ENCODE results near the gene PIK3C2G.

Gene PIK3C2G

DNA sequence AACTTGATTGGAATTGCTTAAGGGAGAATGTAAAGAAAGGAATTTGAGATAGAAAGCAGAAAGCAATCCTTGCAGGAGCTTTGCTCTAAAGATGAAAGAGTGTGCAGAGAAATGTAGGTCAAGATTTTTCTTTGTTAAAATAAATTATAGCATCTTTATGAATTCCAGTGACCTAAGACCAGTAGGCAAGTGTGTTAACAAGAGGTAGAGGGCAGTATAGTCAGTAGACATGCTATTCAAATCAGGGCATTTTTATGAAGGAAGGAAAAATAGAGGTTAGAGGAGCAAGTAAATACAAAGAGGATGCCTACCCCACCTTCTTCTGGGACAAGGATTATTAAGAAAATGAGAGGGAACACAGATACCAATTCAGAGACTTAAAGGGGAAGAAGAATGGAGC, 328.0 kb downstream of the PIK3C2G start:
- Histone ChIP-seq H3K36me3 (ENCODE audit: control insufficient read depth, low read length) (no peaks in the 10 kb centered on the region), H3K9me3 (ENCODE audit: control insufficient read depth, insufficient read depth, low read length) (no peaks in the 10 kb centered on the region), H3K4me3 (ENCODE audit: low read length) (no peak overlapping the region), H3F3A (ENCODE audit: control insufficient read depth, insufficient read depth) (no peaks in the 10 kb centered on the region), H3K4me1 (ENCODE audit: control insufficient read depth, low read length) (no peaks in the 10 kb centered on the region), H4K20me1 (ENCODE audit: control insufficient read depth, insufficient read depth, low read depth, low read length) (no peaks in the 10 kb centered on the region), H3K4me2 (ENCODE audit: low read length) (no peak overlapping the region), H3K27me3 (ENCODE audit: control insufficient read depth, low read length) (no peaks in the 10 kb centered on the region), H3K79me2 (ENCODE audit: control insufficient read depth, low read length) (no peaks in the 10 kb centered on the region), H3K27ac (ENCODE audit: low read depth, low read length) (no peak overlapping the region), H3K9me2 (replicated peaks; ENCODE audit: control insufficient read depth, low read length) (no peaks in the 10 kb centered on the region)
- TF ChIP-seq EZH2phosphoT487 (IDR thresholded peaks at IDR 0.05; ENCODE audit: borderline replicate concordance, low read length), result no peak
- TF ChIP-seq, protein P1, sequence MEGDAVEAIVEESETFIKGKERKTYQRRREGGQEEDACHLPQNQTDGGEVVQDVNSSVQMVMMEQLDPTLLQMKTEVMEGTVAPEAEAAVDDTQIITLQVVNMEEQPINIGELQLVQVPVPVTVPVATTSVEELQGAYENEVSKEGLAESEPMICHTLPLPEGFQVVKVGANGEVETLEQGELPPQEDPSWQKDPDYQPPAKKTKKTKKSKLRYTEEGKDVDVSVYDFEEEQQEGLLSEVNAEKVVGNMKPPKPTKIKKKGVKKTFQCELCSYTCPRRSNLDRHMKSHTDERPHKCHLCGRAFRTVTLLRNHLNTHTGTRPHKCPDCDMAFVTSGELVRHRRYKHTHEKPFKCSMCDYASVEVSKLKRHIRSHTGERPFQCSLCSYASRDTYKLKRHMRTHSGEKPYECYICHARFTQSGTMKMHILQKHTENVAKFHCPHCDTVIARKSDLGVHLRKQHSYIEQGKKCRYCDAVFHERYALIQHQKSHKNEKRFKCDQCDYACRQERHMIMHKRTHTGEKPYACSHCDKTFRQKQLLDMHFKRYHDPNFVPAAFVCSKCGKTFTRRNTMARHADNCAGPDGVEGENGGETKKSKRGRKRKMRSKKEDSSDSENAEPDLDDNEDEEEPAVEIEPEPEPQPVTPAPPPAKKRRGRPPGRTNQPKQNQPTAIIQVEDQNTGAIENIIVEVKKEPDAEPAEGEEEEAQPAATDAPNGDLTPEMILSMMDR (IDR thresholded peaks at IDR 0.05; ENCODE audit: low read depth, low read length, poor library complexity, severe bottlenecking), result no peak

DNA sequence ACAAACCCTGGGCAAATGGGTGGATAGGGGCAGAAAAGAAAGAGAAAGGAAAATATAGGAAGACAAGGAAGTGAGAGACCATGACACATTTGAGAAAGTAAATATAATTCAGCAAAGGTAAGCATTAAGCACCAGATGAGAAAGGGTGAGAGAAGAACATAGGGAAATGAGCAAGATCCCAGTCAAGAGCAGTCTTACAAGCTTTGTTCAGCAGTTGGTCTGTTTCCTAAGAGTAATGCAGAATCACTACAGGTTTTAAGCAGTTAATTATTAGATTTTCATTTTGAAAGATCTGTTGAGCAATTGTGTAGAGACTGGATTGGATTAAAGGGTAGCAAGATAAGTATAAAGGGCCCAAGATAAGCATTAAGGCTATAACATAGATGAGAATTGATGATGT, 330.2 kb downstream of the PIK3C2G start:
- Histone ChIP-seq H3K36me3 (ENCODE audit: control insufficient read depth, low read length) (no peaks in the 10 kb centered on the region), H4K20me1 (ENCODE audit: control insufficient read depth, insufficient read depth, low read depth, low read length) (no peaks in the 10 kb centered on the region), H3K27me3 (ENCODE audit: control insufficient read depth, low read length) (no peaks in the 10 kb centered on the region), H3K4me2 (ENCODE audit: low read length) (no peak overlapping the region), H3F3A (ENCODE audit: control insufficient read depth, insufficient read depth) (no peaks in the 10 kb centered on the region), H3K4me1 (ENCODE audit: control insufficient read depth, low read length) (no peaks in the 10 kb centered on the region), H3K9me2 (replicated peaks; ENCODE audit: control insufficient read depth, low read length) (no peaks in the 10 kb centered on the region), H3K9me3 (ENCODE audit: control insufficient read depth, insufficient read depth, low read length) (no peaks in the 10 kb centered on the region), H3K79me2 (ENCODE audit: control insufficient read depth, low read length) (no peaks in the 10 kb centered on the region), H3K4me3 (ENCODE audit: low read length) (no peak overlapping the region), H3K27ac (ENCODE audit: low read depth, low read length) (no peak overlapping the region)
- TF ChIP-seq EZH2phosphoT487 (IDR thresholded peaks at IDR 0.05; ENCODE audit: borderline replicate concordance, low read length), result no peak
- TF ChIP-seq, protein P1 (IDR thresholded peaks at IDR 0.05; ENCODE audit: low read depth, low read length, poor library complexity, severe bottlenecking), result no peak

DNA sequence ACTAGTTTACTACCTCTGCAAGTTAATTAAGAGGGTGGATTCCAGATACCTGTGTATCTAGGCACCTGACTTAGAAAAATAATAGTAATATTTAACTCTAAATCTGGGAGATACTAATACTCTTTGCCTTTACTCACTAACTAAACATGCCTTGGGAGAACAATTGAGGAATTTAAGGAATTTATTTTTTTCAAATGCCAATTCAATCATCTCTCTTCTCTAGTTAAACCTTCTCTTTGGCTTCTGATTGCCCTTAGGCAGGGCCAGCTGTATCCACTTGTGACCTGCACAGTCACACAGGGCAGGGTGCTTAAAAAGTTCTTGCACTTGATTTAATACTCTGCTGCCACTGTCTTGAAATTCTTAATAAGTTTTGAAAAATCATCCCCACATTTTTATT, 334.1 kb downstream of the PIK3C2G start:
- H3K4me1 ChIP-seq (ENCODE audit: control insufficient read depth, low read length), result no peaks in the 10 kb centered on the region
- H3K9me2 ChIP-seq (replicated peaks; ENCODE audit: control insufficient read depth, low read length), result no peaks in the 10 kb centered on the region
- H3K4me2 ChIP-seq (ENCODE audit: low read length), result no peak overlapping the region
- H3F3A ChIP-seq (ENCODE audit: control insufficient read depth, insufficient read depth), result no peaks in the 10 kb centered on the region
- H3K79me2 ChIP-seq (ENCODE audit: control insufficient read depth, low read length), result no peaks in the 10 kb centered on the region
- no peaks in the 10 kb centered on the region for H4K20me1 ChIP-seq (ENCODE audit: control insufficient read depth, insufficient read depth, low read depth, low read length)
- no peaks in the 10 kb centered on the region for H3K9me3 ChIP-seq (ENCODE audit: control insufficient read depth, insufficient read depth, low read length)
- H3K4me3 ChIP-seq (ENCODE audit: low read length), result no peak overlapping the region
- no peak for TF ChIP-seq EZH2phosphoT487 (IDR thresholded peaks at IDR 0.05; ENCODE audit: borderline replicate concordance, low read length)
- TF ChIP-seq, protein P1 (IDR thresholded peaks at IDR 0.05; ENCODE audit: low read depth, low read length, poor library complexity, severe bottlenecking), result no peak
- no peaks in the 10 kb centered on the region for H3K27me3 ChIP-seq (ENCODE audit: control insufficient read depth, low read length)
- no peak overlapping the region for H3K27ac ChIP-seq (ENCODE audit: low read depth, low read length)
- no peaks in the 10 kb centered on the region for H3K36me3 ChIP-seq (ENCODE audit: control insufficient read depth, low read length)

DNA sequence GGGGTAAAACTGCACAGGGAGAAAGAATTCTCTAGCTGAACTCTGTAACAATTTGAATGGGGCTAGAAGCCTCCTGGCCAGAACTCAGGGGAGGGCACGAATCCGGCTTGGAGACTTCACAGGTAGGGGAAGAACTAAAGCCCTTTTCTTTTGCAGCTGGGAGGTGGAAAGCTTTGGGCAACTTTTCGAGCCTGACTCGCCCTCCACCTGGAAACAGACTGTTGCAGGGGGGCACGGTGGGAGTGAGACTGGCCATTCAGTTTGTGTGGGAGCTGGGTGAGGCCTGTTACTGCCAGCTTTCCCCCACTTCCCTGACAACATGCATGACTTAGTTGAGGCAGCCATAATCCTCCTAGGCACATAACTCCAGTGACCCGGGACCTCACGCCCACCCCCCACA, 340.6 kb downstream of the PIK3C2G start:
- Histone ChIP-seq H3K9me2 (replicated peaks; ENCODE audit: control insufficient read depth, low read length) (no peaks in the 10 kb centered on the region), H3F3A (ENCODE audit: control insufficient read depth, insufficient read depth) (no peaks in the 10 kb centered on the region), H3K79me2 (ENCODE audit: control insufficient read depth, low read length) (no peaks in the 10 kb centered on the region), H4K20me1 (ENCODE audit: control insufficient read depth, insufficient read depth, low read depth, low read length) (no peaks in the 10 kb centered on the region), H3K4me3 (ENCODE audit: low read length) (no peak overlapping the region), H3K9me3 (ENCODE audit: control insufficient read depth, insufficient read depth, low read length) (no peaks in the 10 kb centered on the region), H3K36me3 (ENCODE audit: control insufficient read depth, low read length) (no peaks in the 10 kb centered on the region), H3K27me3 (ENCODE audit: control insufficient read depth, low read length) (no peaks in the 10 kb centered on the region), H3K4me1 (ENCODE audit: control insufficient read depth, low read length) (no peaks in the 10 kb centered on the region), H3K4me2 (ENCODE audit: low read length) (no peak overlapping the region), H3K27ac (ENCODE audit: low read depth, low read length) (no peak overlapping the region)
- TF ChIP-seq EZH2phosphoT487 (IDR thresholded peaks at IDR 0.05; ENCODE audit: borderline replicate concordance, low read length), result no peak
- TF ChIP-seq, protein P1 (IDR thresholded peaks at IDR 0.05; ENCODE audit: low read depth, low read length, poor library complexity, severe bottlenecking), result no peak
